MM.1S (cell line): ENCODE data around the gene CDH22.

Source experiments
- DNase-seq: peaks from one replicate; pipeline ENCODE4 v3.0.0-alpha.2; 2015
- H2AFZ ChIP-seq: fragments of 300-600 bp; sonication (generic); 2 replicates; pipeline ENCODE4 v1.6.0; 2016; ENCODE audit warnings: antibody characterized with exemption, low read length
- H3F3A ChIP-seq: fragments of 300-600 bp; sonication (generic); 2 replicates; pipeline ENCODE4 v1.6.1; 2016; ENCODE audit warnings: mild to moderate bottlenecking, antibody characterized with exemption, low read length, moderate library complexity, mixed read lengths; ENCODE audit not compliant: insufficient read depth
- H3K27ac ChIP-seq: fragments of 300-600 bp; sonication (generic); 2 replicates; pipeline ENCODE4 v1.5.1; 2016; ENCODE audit warnings: mild to moderate bottlenecking, low read length
- H3K27me3 ChIP-seq: fragments of 300-600 bp; sonication (generic); replicated peaks from 2 replicates; pipeline ENCODE4 v1.6.0; 2016; ENCODE audit warnings: low read length; ENCODE audit not compliant: insufficient read depth
- H3K36me3 ChIP-seq: fragments of 300-600 bp; sonication (generic); replicated peaks from 2 replicates; pipeline ENCODE4 v1.6.1; 2016; ENCODE audit warnings: mild to moderate bottlenecking, low read length, mixed read lengths; ENCODE audit not compliant: insufficient read depth
- H3K4me1 ChIP-seq: fragments of 300-600 bp; sonication (generic); 2 replicates; pipeline ENCODE4 v1.6.1; 2016; ENCODE audit warnings: low read length, mixed read lengths
- H3K4me2 ChIP-seq: fragments of 300-600 bp; sonication (generic); 2 replicates; pipeline ENCODE4 v1.6.0; 2016; ENCODE audit warnings: low read depth, low read length
- H3K4me3 ChIP-seq: fragments of 300-600 bp; sonication (generic); 2 replicates; pipeline ENCODE4 v1.5.1; 2016; ENCODE audit warnings: low read length, mixed read lengths
- H3K79me2 ChIP-seq: fragments of 300-600 bp; sonication (generic); 2 replicates; pipeline ENCODE4 v1.6.1; 2016; ENCODE audit warnings: mixed run types, low read length, mixed read lengths
- H3K9ac ChIP-seq: fragments of 300-600 bp; sonication (generic); 2 replicates; pipeline ENCODE4 v1.6.1; 2016; ENCODE audit warnings: low read length, mixed read lengths
- H3K9me2 ChIP-seq: fragments of 300-600 bp; sonication (generic); replicated peaks from 2 replicates; pipeline ENCODE4 v1.6.1; 2016; ENCODE audit warnings: mild to moderate bottlenecking, low read length, mixed read lengths; ENCODE audit not compliant: insufficient read depth
- H3K9me3 ChIP-seq: fragments of 300-600 bp; sonication (generic); replicated peaks from 2 replicates; pipeline ENCODE4 v1.6.1; 2016; ENCODE audit warnings: mild to moderate bottlenecking, low read length, mixed read lengths; ENCODE audit not compliant: insufficient read depth
- H4K20me1 ChIP-seq: fragments of 300-600 bp; sonication (generic); 2 replicates; pipeline ENCODE4 v1.6.1; 2016; ENCODE audit warnings: mild to moderate bottlenecking, low read length, moderate library complexity, mixed read lengths; ENCODE audit not compliant: insufficient read depth
- EZH2 ChIP-seq: fragments of 300-600 bp; sonication (generic); optimal IDR thresholded peaks from 2 replicates; pipeline ENCODE3; 2017; ENCODE audit warnings: low read depth, mild to moderate bottlenecking, antibody characterized with exemption, low read length, mixed read lengths
- EZH2phosphoT487 ChIP-seq: fragments of 300-600 bp; sonication (generic); IDR thresholded peaks from 2 replicates; pipeline ENCODE4 v1.6.1; 2018; ENCODE audit warnings: antibody characterized with exemption, low read length
- TF ChIP-seq, protein P1 (sequence below): fragments of 300-600 bp; sonication (generic); IDR thresholded peaks from 2 replicates; pipeline ENCODE4 v1.5.1; 2016; ENCODE audit warnings: antibody characterized with exemption, low read length, mixed read lengths

The CDH22 gene

DNA sequence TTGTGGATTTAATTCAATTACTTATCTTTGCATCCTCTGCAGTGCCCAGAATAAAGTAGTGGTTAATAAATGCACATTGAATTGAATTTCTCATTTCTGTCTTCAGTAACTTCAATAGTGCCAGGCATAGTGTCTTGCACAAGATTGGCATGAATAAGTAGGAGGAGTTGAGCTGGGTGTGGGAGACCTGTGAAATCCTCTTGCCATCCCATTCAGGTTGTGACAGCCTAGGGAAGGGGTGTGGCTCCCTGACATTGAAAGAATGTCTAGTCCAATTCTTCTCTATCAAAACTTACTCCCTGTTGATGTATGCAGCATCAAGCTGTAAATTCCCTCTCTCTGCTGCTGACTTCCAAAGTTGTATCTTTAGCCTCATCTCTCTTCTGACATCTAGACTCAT is 73.2 kb downstream of the CDH22 start:
- Histone ChIP-seq H3K9me3 (no peaks in the 10 kb centered on the region), H2AFZ (no peak overlapping the region), H3K4me3 (no peak overlapping the region), H3K36me3 (no peaks in the 10 kb centered on the region), H4K20me1 (no peaks in the 10 kb centered on the region), H3K27me3 (peaks cover 56% of the 10 kb centered on the region), H3K27ac (no peak overlapping the region), H3K4me2 (no peak overlapping the region), H3F3A (no peaks in the 10 kb centered on the region), H3K9me2 (no peaks in the 10 kb centered on the region), H3K4me1 (no peaks in the 10 kb centered on the region), H3K9ac (no peak overlapping the region), H3K79me2 (no peaks in the 10 kb centered on the region)
- no peak for DNase-seq
- TF ChIP-seq, protein P1, sequence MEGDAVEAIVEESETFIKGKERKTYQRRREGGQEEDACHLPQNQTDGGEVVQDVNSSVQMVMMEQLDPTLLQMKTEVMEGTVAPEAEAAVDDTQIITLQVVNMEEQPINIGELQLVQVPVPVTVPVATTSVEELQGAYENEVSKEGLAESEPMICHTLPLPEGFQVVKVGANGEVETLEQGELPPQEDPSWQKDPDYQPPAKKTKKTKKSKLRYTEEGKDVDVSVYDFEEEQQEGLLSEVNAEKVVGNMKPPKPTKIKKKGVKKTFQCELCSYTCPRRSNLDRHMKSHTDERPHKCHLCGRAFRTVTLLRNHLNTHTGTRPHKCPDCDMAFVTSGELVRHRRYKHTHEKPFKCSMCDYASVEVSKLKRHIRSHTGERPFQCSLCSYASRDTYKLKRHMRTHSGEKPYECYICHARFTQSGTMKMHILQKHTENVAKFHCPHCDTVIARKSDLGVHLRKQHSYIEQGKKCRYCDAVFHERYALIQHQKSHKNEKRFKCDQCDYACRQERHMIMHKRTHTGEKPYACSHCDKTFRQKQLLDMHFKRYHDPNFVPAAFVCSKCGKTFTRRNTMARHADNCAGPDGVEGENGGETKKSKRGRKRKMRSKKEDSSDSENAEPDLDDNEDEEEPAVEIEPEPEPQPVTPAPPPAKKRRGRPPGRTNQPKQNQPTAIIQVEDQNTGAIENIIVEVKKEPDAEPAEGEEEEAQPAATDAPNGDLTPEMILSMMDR = no peak
- TF ChIP-seq EZH2phosphoT487 (no peak), EZH2 (no peak)

GRCh38 chr20:46233701-46234100 is 74.6 kb downstream of the CDH22 start:
- TF ChIP-seq, protein P1 = no peak
- TF ChIP-seq EZH2 (no peak), EZH2phosphoT487 (no peak)
- Histone ChIP-seq H3K27me3 (peaks cover 52% of the 10 kb centered on the region), H4K20me1 (no peaks in the 10 kb centered on the region), H3K27ac (no peak overlapping the region), H3K79me2 (no peaks in the 10 kb centered on the region), H3K36me3 (no peaks in the 10 kb centered on the region), H3K9ac (no peak overlapping the region), H2AFZ (no peak overlapping the region), H3K4me2 (no peak overlapping the region), H3F3A (no peaks in the 10 kb centered on the region), H3K9me3 (no peaks in the 10 kb centered on the region), H3K9me2 (no peaks in the 10 kb centered on the region), H3K4me1 (no peaks in the 10 kb centered on the region), H3K4me3 (no peak overlapping the region)
- no peak for DNase-seq

GRCh38 chr20:46232539-46232938 is 75.8 kb downstream of the CDH22 start:
- H3K4me1 ChIP-seq = no peaks in the 10 kb centered on the region
- H4K20me1 ChIP-seq = no peaks in the 10 kb centered on the region
- H3K9me3 ChIP-seq = no peaks in the 10 kb centered on the region
- H3K79me2 ChIP-seq = no peaks in the 10 kb centered on the region
- H3K4me3 ChIP-seq = no peak overlapping the region
- H3K36me3 ChIP-seq = no peaks in the 10 kb centered on the region
- DNase-seq = no peak
- no peak overlapping the region for H3K4me2 ChIP-seq
- TF ChIP-seq, protein P1 = no peak
- no peak for TF ChIP-seq EZH2
- TF ChIP-seq EZH2phosphoT487 = no peak
- H3F3A ChIP-seq = no peaks in the 10 kb centered on the region
- peaks cover 43% of the 10 kb centered on the region for H3K27me3 ChIP-seq
- H2AFZ ChIP-seq = no peak overlapping the region
- no peak overlapping the region for H3K27ac ChIP-seq
- no peaks in the 10 kb centered on the region for H3K9me2 ChIP-seq
- no peak overlapping the region for H3K9ac ChIP-seq
